ENCODE measurements around the gene GPR132. TPM values are rescaled to one million over a fixed set of nuclear protein-coding genes. Genes with fewer than 3 reads are reported as not detected.
"Not testable (repeated sequence)": the region's sequence is repeated elsewhere in the genome, so short reads cannot be mapped to it uniquely, and the experiment has no call there.

GPR132 gene
- total RNA-seq, 1 experiment from 2014 or later: 0.08 TPM

DNA sequence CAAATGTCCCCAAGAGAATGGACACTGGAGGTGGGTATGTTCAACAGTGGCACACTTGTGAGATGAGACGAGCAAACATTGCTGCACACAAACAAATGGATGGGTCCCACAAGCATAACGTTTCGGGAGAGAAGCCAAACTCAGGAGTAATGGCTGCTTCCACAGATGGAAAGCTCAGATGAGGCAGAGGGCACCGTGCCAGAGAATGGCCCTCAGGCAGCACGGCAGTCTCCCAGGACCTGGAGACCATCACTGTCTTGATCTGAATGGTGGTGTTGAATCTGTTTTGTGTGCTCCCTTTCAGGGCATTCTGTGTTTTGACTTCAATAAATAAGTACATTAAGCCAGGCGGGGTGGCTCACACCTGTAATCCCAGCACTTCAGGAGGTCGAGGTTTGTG lies 35.8 kb downstream of the GPR132 start:
- TF ChIP-seq, protein P1, sequence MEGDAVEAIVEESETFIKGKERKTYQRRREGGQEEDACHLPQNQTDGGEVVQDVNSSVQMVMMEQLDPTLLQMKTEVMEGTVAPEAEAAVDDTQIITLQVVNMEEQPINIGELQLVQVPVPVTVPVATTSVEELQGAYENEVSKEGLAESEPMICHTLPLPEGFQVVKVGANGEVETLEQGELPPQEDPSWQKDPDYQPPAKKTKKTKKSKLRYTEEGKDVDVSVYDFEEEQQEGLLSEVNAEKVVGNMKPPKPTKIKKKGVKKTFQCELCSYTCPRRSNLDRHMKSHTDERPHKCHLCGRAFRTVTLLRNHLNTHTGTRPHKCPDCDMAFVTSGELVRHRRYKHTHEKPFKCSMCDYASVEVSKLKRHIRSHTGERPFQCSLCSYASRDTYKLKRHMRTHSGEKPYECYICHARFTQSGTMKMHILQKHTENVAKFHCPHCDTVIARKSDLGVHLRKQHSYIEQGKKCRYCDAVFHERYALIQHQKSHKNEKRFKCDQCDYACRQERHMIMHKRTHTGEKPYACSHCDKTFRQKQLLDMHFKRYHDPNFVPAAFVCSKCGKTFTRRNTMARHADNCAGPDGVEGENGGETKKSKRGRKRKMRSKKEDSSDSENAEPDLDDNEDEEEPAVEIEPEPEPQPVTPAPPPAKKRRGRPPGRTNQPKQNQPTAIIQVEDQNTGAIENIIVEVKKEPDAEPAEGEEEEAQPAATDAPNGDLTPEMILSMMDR (IDR thresholded peaks at IDR 0.05): no peak
- TF ChIP-seq POLR2AphosphoS5 (IDR thresholded peaks at IDR 0.05; ENCODE audit: low read depth, low read length) (no peak), SIN3A (IDR thresholded peaks at IDR 0.05; ENCODE audit: borderline replicate concordance, insufficient read depth, low read depth, low read length) (no peak), TCF7L2 (IDR thresholded peaks at IDR 0.05; ENCODE audit: low read depth, low read length) (no peak)
- TF ChIP-seq, protein P2, sequence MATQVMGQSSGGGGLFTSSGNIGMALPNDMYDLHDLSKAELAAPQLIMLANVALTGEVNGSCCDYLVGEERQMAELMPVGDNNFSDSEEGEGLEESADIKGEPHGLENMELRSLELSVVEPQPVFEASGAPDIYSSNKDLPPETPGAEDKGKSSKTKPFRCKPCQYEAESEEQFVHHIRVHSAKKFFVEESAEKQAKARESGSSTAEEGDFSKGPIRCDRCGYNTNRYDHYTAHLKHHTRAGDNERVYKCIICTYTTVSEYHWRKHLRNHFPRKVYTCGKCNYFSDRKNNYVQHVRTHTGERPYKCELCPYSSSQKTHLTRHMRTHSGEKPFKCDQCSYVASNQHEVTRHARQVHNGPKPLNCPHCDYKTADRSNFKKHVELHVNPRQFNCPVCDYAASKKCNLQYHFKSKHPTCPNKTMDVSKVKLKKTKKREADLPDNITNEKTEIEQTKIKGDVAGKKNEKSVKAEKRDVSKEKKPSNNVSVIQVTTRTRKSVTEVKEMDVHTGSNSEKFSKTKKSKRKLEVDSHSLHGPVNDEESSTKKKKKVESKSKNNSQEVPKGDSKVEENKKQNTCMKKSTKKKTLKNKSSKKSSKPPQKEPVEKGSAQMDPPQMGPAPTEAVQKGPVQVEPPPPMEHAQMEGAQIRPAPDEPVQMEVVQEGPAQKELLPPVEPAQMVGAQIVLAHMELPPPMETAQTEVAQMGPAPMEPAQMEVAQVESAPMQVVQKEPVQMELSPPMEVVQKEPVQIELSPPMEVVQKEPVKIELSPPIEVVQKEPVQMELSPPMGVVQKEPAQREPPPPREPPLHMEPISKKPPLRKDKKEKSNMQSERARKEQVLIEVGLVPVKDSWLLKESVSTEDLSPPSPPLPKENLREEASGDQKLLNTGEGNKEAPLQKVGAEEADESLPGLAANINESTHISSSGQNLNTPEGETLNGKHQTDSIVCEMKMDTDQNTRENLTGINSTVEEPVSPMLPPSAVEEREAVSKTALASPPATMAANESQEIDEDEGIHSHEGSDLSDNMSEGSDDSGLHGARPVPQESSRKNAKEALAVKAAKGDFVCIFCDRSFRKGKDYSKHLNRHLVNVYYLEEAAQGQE (IDR thresholded peaks at IDR 0.05; ENCODE audit: insufficient read depth in 1 of 2, low read depth in 2 of 2, low read length in 1 of 2): no peak
- POLR2A ChIA-PET: interaction anchor here (0.7 kb wide), 1 partner anchor 135 kb away, joined by 4 read pairs; no protein-coding TSS in a partner anchor
- in situ Hi-C loops (cut with HindIII; ENCODE audit: low pct_unique_long_range_greater_than_20kb, low sequenced_read_pairs): no loop called here

DNA sequence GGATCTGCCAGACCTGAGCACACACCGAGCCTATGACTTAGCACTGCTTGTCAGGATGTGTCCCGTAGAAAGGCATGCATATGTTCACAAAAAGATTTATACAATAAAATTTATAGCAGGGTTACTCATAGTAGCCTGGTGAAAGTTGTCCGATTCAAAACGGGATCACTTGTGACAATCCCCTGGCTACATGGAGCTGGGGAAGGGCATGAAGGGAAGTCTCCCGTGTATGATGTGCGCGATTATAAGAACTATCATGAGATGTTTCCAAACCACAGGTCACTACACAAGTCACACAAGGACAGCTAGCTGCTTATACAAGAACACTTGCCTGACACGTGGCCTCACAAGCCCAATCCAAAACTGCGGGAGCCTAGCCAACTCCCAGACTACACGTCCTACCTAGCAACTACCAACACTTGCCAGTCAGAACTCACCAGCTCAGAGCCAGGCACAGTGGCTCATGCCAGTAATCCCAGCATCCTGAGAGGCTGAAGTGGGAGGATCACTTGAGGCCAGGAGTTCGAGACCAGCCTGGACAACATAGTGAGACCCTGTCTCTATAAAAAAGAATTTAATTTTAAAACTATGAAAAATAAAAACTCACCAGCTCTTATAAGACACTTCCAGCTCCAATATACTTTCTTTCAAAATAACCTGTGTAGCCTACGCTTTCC lies 36.8 kb downstream of the GPR132 start:
- Histone ChIP-seq H3K27ac (ENCODE audit: low read length) (peak overlapping the region; percentile 51), H3K27me3 (ENCODE audit: control insufficient read depth, insufficient read depth, low read length) (no peaks in the 10 kb centered on the region), H3K4me1 (ENCODE audit: control insufficient read depth, insufficient read depth, low read length) (peaks cover 18% of the 10 kb centered on the region), H3K9me3 (ENCODE audit: control insufficient read depth, insufficient read depth, low read depth, low read length) (no peaks in the 10 kb centered on the region), H3K36me3 (ENCODE audit: control insufficient read depth, insufficient read depth, low read length) (no peaks in the 10 kb centered on the region), H3K4me3 (ENCODE audit: low read depth in 2 of 2, low read length in 2 of 2) (peak overlapping the region in 1 of 2 experiments; percentile 1; a peak in 1 of 4 replicates)
- ChIA-PET CTCF (interaction anchor here (0.9 to 1.3 kb wide), 2 partner anchors 17 to 18 kb away, joined by 3 to 5 read pairs; no protein-coding TSS in a partner anchor), POLR2A (no interaction called here)
- DNase-seq (ENCODE audit: low read depth, low spot score) (no peak), ATAC-seq (peak; percentile 56)
- BruUV-seq (replicated peaks): no TSS peak
- TF ChIP-seq SIN3A (IDR thresholded peaks at IDR 0.05; ENCODE audit: borderline replicate concordance, insufficient read depth, low read depth, low read length) (no peak), POLR2AphosphoS5 (IDR thresholded peaks at IDR 0.05; ENCODE audit: low read depth, low read length) (no peak), TCF7L2 (IDR thresholded peaks at IDR 0.05; ENCODE audit: low read depth, low read length) (no peak)
- TF ChIP-seq, protein P1 (IDR thresholded peaks at IDR 0.05): no peak
- TF ChIP-seq, protein P2 (IDR thresholded peaks at IDR 0.05; ENCODE audit: insufficient read depth in 1 of 2, low read depth in 2 of 2, low read length in 1 of 2): no peak
- intact Hi-C loops (cut with micrococcal nuclease; ENCODE audit: unreplicated experiment) (no loop called here), in situ Hi-C loops (cut with HindIII; ENCODE audit: low pct_unique_long_range_greater_than_20kb, low sequenced_read_pairs) (no loop called here)

More for the DNA sequence above, 35.8 kb downstream of the GPR132 start:
- intact Hi-C loops (cut with micrococcal nuclease; ENCODE audit: unreplicated experiment): no loop called here
- no peak overlapping the region for H3K4me3 ChIP-seq (ENCODE audit: low read depth in 2 of 2, low read length in 2 of 2)
- DNase-seq (ENCODE audit: low read depth, low spot score): no peak
- ATAC-seq: no peak
- H3K27ac ChIP-seq (ENCODE audit: low read length): no peak overlapping the region
- no TSS peak for BruUV-seq (replicated peaks)
- H3K9me3 ChIP-seq (ENCODE audit: control insufficient read depth, insufficient read depth, low read depth, low read length): no peaks in the 10 kb centered on the region
- H3K36me3 ChIP-seq (ENCODE audit: control insufficient read depth, insufficient read depth, low read length): no peaks in the 10 kb centered on the region
- CTCF ChIA-PET: interaction anchor here (0.9 kb wide), 1 partner anchor 17 kb away, joined by 3 read pairs; no protein-coding TSS in a partner anchor
- no peaks in the 10 kb centered on the region for H3K27me3 ChIP-seq (ENCODE audit: control insufficient read depth, insufficient read depth, low read length)
- peaks cover 9% of the 10 kb centered on the region for H3K4me1 ChIP-seq (ENCODE audit: control insufficient read depth, insufficient read depth, low read length)

DNA sequence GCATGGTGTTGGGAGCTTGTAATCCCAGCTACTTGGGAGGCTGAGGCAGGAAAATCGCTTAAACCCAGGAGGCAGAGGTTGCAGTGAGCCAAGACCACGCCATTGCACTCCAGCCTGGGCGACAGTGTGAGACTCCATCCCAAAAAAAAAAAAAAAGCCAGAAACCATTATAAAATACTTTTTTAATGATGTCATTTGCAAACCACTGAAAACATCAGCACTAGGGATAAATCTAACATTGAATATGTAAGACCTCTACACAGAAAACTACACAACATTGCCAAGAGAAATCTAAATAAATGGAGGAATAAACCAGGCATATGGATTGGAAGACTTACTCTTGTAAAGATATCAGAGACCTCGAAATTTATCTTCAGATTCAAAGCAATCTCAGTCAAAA lies 37.5 kb downstream of the GPR132 start:
- TSS peak; percentile 80 for BruUV-seq (replicated peaks)
- ATAC-seq; DNase-seq (ENCODE audit: low read depth, low spot score); H3K4me3 ChIP-seq (ENCODE audit: low read depth in 2 of 2, low read length in 2 of 2); POLR2A ChIA-PET; H3K9me3 ChIP-seq (ENCODE audit: control insufficient read depth, insufficient read depth, low read depth, low read length); H3K27me3 ChIP-seq (ENCODE audit: control insufficient read depth, insufficient read depth, low read length); intact Hi-C loops (cut with micrococcal nuclease; ENCODE audit: unreplicated experiment); in situ Hi-C loops (cut with HindIII; ENCODE audit: low pct_unique_long_range_greater_than_20kb, low sequenced_read_pairs); H3K36me3 ChIP-seq (ENCODE audit: control insufficient read depth, insufficient read depth, low read length): not testable (repeated sequence)
- peak overlapping the region; percentile 65; the same call in 1 of the 2 replicates for H3K27ac ChIP-seq (ENCODE audit: low read length)
- CTCF ChIA-PET: interaction anchor here (1.3 kb wide), 1 partner anchor 17 kb away, joined by 5 read pairs; no protein-coding TSS in a partner anchor
- peaks cover 25% of the 10 kb centered on the region for H3K4me1 ChIP-seq (ENCODE audit: control insufficient read depth, insufficient read depth, low read length)
